WI38 (cell line): ENCODE results near the gene UST.

Source experiments
- H3K4me3 ChIP-seq: 2 replicates; pipeline ENCODE4 v1.5.1; 2011; ENCODE audit warnings: low read depth, mild to moderate bottlenecking, control low read depth, low read length
- TF ChIP-seq, protein P1 (sequence below): IDR thresholded peaks from 2 replicates; pipeline ENCODE4 v1.5.1; 2012; ENCODE audit warnings: low read depth, mild to moderate bottlenecking, control low read depth, low read length

UST gene

DNA sequence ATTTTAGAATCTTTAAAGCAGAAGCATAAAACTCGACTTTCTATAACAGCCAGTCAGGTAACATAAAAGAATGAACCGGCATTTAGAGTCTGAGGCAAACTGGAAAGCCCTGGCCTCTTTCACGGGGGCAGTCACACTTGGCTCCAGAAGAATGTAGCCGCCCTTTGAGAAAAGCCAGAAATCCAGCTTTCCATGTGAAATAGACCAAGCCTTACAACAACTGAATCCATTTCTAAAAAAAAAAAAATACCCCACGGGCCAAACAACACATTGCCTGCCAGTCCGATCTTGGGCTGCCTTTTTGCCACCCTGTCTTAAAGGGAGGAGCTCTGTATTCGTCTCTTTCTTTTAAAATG lies 317.8 kb downstream of the UST start:
- H3K4me3 ChIP-seq, result no peak overlapping the region
- TF ChIP-seq, protein P1, sequence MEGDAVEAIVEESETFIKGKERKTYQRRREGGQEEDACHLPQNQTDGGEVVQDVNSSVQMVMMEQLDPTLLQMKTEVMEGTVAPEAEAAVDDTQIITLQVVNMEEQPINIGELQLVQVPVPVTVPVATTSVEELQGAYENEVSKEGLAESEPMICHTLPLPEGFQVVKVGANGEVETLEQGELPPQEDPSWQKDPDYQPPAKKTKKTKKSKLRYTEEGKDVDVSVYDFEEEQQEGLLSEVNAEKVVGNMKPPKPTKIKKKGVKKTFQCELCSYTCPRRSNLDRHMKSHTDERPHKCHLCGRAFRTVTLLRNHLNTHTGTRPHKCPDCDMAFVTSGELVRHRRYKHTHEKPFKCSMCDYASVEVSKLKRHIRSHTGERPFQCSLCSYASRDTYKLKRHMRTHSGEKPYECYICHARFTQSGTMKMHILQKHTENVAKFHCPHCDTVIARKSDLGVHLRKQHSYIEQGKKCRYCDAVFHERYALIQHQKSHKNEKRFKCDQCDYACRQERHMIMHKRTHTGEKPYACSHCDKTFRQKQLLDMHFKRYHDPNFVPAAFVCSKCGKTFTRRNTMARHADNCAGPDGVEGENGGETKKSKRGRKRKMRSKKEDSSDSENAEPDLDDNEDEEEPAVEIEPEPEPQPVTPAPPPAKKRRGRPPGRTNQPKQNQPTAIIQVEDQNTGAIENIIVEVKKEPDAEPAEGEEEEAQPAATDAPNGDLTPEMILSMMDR, result no peak

DNA sequence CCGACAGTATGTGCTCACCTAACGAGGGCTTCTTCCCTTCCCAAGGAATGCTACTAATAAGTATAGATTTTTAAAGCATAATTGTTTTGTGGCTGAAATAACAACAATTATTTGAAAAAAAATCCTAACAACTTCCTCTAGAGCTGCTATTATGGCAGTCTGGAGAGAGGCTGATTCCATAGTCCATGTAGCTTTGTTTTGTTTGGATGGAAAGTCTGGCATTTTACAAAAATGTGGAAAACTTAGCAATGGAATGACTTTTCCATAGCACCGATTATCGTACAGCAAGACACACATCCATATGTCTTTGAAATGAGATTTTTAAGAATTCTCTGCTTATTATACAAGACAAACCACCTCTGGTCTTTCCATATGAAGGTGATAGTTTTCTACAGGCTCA lies 318.3 kb downstream of the UST start:
- no peak overlapping the region for H3K4me3 ChIP-seq
- TF ChIP-seq, protein P1, result no peak

DNA sequence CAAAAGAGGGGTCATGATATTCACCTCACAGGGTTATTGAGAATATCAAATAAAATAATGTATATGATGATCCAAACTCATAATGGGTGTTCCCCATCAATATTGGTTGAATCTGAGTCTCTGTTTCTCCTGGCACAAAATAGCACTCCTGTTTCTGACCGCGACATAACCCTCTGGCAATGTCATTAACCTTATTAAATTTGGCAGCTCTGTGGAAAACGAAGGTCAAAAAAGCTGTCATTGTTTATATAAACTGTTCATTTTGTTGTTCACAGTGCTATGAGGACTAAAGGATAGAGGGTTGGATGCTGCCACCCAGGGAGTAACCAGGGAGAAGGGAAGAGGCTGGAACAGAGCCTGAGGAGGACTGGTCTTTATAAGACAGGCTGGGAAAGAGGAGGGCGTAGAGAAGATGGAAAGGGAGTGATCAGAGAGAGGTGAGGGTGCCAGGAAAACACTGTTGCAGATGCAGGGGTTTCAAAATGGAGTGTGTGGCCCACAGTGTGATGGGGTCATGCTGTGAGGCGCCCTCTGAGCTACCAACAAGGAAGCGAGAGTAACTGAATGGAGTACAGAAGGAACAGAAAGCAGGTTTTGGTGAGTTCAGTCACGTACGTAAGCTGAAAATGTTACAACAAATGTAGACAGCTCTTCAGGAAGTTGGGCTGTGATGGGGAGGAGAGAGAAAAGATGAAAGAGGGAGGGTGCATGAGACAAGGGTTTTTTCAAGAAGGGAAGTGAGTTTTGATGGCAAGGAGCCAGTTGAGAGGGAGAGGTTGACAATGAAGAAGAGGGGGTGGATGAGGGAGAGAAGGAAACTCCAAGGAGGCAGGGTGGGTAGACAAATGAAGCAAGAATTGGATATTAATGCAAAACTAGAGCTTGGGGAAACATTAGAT lies 319.1 kb downstream of the UST start:
- TF ChIP-seq, protein P1, result no peak
- H3K4me3 ChIP-seq, result no peak overlapping the region

DNA sequence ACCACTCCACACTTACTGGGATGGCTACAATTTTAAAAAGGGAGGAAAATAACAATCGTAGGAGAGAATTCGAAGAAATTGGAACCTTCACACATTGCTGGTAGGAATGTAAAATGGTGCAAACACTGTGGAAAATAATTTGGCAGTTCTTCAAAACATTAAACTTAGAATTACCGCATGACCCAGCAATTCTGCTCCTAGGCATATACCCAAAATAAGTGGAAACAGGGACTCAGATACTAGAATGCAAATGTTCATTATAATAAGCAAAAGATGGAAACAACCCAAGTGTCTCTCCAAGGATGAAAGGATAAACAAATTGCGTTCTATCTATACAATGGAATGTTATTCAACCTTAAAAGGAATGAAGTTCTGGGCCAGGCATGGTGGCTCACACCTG lies 325.2 kb downstream of the UST start:
- TF ChIP-seq, protein P1, result no peak

DNA sequence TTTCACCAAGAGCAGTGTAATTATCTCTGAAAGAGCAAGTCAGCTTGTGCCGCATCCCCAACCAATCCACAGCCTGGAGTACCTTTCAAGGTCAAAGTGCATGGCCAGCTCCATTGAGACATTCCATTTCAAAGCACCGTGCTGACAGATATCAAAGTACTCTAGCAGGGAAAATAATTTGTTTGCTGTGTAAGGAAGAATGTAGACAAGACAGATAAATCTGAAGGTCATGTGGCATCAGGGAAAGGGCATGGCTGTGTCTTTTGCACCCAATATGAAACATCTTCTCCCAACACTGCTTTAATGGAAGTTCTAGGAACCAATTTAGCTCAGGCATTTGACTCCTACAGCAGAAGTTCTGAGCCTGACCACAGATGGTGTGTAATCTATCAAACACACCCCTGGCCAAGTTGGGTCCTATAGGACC lies 328.0 kb downstream of the UST start:
- TF ChIP-seq, protein P1, result no peak
- H3K4me3 ChIP-seq, result no peak overlapping the region

More for the DNA sequence above, 325.2 kb downstream of the UST start:
- H3K4me3 ChIP-seq, result no peak overlapping the region

DNA sequence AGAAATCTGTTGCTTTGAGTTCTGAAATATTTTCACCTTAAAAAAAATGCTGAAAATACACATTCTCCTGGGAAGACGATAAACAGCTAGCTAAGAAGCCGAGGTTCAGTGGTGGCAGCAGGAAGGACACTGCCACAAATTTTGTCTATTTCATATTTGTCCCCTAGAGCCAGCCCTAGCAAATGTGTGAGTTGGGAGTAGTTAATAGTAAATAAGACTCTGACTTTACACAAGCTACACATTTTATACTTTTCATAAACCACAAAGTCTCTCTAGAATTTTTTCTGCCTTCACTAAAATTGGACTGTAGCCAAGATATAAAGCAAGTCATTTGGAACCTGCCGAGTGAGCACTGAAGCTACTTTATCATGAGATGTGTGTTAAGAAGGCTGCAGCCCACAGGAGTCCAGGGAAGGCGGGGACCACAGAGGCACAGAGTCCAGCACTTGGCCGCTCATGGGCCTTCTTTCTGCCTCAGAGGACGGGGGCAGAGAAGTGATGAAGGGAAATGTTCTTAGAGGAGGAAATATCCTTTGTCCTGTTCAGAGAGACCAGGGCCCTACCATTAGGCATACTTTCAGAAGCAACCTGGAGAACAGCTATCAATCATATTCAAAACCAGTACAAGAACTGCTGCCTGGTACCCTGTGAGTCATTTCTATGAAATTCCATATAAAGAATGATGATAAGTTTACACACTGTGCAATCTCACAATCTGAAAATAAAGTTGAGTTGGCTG lies 329.0 kb downstream of the UST start:
- no peak overlapping the region for H3K4me3 ChIP-seq
- TF ChIP-seq, protein P1, result no peak

DNA sequence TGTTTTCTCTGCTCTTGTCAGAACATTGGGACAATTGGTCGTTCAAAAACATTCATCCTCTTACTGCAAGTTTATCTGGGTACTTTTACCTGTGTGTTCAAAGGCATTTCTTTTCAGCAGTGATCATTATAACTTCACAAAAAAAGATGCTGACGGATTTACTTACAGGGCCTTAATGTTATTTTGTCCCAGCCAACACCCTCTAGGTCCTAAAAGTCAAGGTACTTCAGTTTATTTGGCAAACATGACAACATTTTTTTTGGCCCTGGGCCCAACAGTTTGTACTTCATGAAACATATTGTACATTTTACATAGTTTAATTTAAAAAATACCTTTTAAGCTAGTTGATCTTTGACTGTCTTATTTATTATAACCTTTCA lies 329.5 kb downstream of the UST start:
- no peak overlapping the region for H3K4me3 ChIP-seq
- TF ChIP-seq, protein P1, result no peak
